Measurements from ENCODE around the gene R3HCC1L.

Gene R3HCC1L

DNA sequence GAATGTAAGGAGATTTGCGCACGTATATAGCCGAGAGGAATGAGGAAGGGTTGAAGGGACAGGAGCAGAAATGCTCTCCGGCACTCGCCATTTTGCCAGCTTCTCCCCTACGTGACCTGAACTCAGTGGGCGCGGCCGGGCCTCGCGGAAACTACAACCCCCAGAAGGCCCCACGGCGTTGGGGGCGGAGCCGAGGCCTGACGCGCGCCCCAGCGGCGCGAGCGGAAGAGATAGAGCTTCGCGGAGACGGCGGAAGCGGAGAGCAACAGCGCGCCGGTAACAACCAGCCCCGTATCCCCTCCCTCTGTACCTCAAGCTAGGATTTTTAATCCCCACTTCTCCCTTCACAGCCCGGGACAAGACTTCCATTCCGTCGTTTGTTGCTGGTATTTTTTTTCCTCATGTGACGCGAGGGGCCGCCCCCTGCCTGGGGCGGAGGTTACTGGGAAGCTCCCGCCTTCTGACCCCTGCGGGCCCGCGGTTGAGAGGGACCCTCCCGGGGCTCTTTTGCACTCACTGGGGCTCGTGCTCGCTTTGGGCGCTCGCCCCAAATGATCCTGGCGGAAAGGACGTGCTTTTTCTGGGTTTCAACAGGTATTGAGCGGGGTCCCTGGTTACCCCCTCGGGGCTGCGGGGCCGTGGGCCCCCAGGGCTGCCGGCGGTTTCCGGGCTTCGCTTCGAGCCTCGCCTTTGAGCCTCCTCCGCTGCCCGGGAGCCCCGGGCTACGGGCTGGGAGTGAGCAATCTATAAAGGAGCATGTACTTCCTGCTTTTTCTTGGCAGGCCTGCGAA, at the start of gene R3HCC1L:
TSS of gene R3HCC1L (plus strand) at position 227 of the 791 bp plus-strand sequence. CDS start 73,458 bp downstream, outside the sequence.
- peak; percentile 81 for DNase-seq

DNA sequence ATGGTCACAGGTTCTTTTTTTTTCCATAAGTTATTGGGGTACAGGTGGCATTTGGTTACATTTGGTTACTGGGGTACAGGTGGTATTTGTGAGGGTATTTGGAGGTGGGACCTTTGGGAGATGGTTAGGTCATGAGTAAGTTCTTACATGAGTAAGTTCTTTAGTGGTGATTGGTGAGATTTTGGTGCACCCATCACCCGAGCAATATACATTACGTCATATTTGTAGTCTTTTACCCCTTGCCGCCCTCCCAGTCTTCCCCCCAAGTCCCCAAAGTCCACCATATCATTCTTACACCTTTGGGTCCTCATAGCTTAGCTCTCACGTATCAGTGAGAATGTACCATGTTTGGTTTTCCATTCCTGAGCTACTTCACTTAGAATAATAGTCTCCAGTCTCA, 49.2 kb upstream of the R3HCC1L start:
- DNase-seq = no peak

DNA sequence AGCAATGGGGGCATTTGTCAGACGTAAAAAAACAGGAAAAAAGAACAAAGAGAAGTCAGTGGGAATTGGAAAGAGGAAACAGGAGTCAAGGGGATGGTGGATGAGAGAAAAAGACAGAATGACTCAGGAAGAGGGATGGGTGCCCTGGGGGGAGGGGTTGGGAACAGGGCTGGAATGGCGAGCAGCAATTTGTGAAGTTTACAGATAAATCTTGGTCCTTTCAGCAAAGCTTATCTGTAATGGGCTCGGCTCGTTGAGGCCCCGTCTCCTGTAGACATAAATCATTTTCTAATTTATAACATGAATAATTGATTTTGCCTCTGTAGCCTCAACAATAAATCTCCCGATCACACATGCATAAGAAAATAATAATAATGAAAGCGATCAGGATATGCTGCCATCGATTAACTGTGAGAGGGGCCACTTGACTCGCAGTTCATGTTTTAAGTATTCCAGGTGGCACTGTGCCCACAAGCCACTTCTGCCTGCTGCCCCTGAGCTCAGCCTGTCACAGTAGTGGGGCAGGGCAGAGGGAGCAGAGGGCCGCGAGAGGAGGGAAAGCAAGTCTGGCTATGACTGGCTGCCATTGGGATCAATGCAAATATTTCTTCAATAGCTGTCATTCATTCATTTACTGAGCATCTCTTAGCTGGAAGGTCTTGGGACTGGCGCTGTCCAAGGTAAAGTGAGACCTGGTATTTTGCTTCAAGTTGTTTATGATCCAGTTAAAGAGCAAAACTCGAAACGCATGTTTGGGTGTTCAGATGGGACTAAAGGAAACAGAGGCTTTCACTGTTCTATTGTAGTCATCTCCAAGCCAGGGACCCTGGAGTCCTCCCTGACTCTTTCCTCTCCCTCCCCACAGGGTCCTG, 47.4 kb upstream of the R3HCC1L start:
- no peak for DNase-seq

DNA sequence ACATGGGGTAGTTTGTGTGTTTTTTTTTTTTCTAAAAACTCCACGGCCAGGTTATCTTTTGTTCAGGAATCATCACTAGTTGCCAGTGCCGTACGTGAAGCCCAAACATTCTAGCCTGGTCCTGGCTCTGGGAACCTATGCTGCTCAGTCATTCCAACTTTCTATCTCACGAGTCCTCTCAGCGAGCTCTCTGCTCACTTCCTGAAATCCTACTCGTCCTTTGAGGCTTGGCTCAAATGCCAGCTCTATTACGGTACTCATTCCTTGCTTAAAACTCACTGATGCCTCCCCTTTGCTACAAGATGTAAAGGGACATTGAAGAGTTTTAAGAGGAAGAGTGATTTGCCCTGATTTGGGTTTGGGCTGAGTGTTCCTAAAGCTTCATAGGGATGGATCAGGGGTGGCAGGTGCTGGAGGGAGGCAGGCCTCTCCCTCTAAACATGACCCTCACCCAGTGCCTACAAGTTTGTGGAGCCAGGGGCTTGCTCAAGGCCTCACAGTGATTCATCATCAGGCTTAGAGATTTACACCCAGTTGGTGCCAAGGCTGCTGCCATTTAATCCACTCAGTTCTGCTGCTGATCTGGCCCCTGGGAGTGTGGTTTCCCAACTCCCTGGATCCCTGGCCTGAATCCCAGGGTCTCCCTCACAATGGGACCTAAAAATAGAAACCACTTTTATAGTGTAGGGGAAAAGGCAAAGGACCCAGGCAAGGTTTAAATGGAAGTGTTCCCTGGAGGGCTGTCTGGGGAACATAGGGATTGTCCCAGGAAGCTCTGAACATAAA, 46.1 kb upstream of the R3HCC1L start:
- DNase-seq = no peak

DNA sequence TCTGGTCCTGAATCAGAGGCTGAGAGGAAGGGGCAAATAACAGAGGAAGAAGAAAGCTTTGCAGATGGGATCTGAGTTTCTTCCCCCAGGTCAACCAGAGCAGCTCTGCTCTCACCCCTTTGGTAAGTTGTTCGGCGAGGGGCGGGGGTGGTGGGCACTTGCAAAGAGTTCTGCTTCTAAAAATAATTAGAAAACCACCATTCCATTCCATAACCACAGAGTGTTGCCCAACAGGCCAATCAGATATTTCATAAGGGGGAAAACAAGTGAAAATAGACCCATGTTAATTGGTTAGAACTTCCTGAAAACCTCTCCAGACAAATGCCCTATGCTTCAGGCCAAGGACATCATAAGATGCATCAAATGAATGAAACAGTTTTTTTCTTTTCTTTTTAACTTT, 43.6 kb upstream of the R3HCC1L start:
- no peak for DNase-seq

DNA sequence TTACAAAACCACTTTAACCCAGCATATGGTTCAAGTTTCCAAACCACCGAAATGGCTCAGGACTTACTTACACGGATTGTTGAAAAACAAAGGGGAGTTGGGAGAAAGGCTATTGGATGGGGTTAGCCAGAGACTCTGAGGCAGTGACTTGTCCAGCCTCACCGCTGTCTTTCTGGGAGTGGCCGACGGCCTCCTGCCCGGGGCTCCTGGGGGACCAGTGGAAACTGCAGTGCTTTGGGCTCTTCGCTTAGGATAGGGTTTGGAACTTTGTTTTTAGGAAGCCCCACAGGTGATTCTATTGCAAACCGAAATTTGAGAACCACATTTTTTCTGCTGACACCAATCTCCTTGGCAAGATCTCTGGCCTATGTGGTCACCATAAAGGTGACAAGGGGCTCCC, 38.1 kb upstream of the R3HCC1L start:
- DNase-seq = no peak

DNA sequence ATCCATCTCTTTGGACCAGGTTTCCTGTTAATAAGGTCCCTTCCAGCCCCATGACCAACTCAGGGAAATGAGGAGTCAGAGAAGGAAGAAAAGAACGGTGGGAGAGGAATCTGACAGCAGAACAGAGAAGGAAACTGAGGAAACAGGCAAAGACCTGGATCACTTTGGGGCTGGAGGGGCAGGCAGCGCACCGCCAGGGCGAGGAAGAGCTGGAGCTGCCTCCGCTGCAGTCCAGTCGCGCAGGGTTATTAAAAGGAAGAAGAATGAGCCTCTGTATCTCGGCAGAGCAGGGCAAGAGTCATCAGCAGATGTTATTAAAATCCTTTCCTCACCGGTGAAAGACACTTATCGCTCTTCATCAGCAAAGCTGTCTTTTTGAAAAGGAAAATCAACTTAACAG, 37.7 kb upstream of the R3HCC1L start:
- no peak for DNase-seq

DNA sequence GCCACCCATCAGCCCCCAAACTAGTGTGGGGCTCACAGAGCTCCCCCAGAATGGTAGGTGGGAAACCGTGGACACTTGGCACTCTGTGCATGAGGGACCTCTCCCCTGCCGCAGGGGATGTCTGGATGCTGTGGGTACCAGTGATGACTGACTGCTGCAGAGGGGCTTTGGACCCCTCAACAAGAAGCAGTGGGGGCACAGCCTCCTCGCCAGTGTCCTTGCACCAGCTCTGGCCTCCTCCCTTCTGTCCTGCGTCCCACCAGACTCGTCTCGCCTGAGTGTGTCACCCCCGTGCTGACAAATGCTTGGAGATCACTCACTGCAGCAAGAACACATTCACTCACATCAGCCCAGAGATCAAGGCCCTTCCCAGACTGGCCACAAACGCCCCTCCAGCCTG, 37.3 kb upstream of the R3HCC1L start:
- no peak for DNase-seq

DNA sequence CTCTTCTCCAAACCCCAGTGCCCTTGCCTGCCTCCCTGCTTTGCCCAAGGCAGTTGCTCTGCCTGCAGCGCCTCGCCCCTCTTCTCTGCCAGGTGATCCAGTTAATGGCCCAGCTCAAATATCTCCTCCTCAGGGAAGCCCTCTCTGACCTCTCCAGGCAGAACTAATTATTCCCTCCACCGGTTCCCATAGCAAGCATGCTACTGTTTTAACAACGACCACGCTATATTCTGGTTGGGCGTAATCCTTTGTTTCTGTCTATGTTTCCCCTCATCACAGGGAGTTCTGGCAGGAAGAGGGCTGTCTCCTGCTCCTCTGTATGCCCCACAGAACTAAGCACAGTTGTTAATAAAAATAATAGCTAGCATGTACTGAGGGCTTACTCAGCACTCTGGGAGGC, 36.8 kb upstream of the R3HCC1L start:
- no peak for DNase-seq

DNA sequence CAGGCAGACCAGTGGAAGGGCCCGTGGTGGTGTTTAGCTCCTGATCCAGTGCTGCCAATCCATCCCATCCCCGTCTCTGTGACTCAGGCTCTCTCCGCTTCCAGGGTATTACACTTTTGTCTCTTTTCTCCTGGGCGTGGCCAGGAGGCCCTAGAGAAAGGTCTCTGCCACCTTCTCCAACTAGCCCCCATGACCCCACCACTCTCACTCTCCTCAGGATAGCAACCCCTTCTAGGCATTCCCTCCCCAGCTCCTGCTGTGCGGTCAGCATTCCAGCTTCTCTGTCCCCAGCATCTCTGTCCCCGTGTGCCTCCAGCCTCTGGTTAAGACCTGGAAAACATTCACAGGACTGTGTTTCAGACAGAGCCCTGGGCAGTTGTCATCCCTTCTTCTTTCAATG, 36.2 kb upstream of the R3HCC1L start:
- DNase-seq = no peak

DNA sequence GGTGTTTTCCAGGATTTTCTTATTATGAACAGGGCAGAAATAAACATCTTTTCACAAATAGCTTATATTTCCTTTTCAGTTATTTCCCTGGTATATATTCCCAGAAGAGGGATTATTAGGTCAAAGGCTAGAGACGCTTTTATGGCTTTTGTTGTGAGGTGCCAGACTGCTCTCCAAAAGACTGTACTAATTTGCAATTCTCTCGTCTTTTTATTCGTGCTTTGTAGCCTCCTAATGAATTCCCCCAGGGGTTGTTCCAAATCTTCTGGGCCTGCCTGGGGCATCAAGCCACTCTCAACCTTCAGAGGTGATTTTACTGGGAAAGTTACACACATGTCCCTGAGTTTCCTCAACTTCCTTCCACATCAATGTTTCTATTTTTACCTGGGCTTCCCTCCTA, 34.0 kb upstream of the R3HCC1L start:
- no peak for DNase-seq

DNA sequence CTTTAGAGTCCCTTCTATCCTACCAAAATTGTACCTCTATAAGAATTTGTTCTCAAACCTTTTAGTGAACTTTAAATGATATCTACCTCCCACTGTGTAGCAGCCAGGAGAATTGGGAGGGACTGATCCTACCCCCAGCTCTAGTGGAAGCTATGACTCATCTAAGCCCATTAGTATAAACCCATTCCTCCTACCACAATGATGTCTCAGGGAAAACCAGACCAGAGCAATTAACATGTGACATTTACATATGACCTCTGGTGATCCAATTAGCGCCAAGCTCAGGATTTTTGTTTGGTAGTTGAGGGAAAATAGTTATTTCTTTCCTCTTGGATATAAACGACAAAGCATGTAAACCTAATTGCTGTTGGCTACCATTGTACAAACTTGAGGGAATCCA, 33.1 kb upstream of the R3HCC1L start:
- no peak for DNase-seq

DNA sequence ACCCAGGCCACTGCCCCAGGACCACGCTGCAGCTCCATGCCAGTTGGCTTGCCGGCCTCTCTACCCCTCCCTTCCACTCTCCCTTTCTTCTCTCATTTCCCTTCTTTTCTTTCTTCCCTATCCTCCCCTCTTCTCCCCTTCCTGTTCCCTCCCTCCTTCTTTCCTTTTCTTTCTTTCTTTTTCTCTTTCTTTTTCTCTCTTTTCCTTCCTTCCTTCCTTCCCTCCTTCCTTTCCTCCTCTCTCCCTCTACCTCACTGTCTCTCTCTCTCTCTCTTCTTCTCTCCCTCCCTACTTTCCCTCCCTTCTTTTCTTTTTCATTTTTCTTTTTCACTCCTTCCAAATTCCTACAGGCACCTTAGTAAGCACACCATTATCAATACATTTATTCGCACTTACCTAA, 30.3 kb upstream of the R3HCC1L start:
- no peak for DNase-seq

DNA sequence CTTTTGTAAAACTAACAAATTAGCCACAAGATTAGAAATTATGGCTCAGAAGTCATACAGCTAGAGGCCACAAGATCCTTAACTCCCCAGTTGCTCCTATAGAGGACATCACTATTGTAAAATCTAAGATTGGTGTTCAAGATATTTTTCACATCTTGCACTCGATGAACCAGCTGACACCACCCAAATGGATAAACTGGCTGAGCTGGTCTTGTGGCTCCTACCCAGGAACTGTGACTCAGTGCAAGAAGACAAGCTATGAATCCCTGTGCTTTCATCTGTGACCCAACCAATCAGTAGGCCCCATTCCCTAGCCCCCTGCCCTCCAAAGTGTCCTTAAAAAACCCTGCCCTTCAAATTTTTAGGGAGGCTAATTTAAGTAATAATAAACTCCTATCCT, 27.9 kb upstream of the R3HCC1L start:
- DNase-seq = no peak

DNA sequence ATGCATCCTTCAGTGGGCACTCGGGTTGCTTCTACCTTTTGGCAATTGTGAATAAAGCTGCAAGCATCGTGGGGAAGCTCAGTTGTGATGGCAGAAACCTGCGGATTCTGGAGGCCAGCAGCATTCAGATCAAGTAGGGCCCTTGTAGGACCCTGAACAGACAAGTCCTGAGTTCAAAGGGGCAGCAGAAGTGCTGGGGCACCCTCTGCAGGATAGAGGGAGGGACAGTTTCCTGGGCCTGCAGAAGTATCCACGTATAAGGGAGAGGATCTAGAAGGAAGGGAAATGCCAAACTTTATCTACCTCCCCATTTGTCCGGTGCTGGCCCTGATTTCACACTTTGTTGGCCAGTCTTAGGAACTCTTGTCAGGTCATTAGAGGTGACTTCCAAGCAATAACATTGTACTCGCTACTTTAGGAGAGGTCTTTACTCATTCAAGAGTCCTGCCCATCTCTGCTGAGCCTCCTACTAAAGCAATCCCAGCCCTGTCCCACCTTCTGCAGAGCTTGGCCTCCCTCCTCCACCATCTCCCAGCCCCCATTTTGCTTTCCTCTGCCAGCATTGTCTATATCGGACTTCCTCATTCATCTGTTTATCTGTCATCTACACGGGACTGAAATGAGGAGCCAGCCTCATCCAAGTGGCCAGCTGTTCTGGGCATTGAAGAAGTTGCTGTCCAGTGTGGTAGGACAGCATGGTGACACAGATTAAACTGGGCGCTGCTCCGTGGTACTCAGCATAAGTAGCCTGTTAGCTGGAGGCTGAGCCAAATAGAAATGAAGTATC, 26.6 kb upstream of the R3HCC1L start:
- no peak for DNase-seq

DNA sequence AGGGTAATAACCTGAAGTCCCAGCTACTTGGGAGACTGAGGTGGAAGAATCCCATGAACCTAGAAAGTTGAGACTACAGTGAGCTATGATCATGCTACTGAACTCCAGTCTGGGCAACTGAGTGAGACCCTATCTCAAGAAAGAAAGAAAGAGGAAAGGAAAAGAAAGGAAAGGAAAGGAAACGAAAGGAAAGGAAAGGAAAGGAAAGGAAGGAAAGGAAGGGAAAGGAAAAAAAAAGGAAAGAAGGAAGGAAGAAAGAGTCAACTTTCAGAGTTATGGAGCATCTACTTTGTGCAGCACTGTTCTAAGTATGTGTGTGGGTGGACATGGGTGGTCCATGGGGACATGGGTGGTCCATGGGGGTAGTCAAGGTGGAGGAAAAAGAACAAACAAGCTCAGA, 24.1 kb upstream of the R3HCC1L start:
- DNase-seq = no peak

DNA sequence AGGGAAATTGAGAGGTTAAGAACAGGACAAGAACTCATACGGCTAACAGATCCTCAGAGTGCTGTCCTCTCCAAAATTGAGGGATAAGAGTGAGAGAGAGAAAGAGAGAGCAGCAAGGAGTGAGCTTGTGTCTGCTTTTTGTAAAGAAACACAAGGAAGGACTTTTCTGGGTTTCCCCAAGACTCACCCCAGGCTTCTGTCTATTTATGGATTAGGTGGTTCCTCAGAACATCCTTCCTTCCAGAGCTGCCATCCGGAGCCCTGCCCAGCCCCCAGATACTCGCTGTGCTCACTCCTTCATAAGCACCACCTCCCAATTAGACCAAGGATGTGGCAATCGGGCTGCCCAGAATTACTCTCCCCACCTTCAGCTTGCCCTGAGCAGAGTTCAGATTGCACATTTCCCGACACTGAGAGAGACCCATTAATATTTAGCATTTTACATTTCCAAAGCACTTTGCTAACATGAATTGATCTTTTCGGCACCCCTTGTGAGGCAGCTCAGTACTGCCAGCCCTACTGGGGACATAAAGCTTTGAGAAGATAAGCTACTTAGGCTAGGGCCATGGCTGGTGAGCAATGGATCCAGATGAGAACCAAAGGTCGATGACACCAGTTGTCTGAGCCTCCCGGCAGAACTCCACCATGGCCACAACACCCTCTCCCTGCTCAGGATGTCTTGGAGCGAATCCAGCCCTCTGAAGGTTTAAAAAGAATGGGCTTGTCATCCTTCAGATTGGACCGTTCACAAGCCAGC, 19.2 kb upstream of the R3HCC1L start:
- no peak for DNase-seq

DNA sequence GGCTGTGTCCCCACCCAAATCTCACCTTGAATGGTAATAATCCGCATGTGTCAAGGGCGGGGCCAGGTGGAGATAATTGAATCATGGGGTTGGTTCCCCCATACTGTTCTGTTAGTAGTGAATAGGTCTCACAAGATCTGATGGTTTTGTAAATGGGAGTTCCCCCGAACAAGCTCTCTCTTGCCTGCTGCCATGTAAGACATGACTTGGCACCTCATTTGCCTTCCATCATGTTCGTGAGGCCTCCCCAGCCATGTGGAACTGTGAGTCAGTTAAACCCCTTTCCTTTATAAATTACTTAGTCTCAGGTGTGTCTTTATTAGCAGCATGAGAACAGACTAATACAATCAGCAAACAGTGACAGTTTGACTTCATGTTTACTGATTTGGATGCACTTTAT, 14.6 kb upstream of the R3HCC1L start:
- DNase-seq = no peak

DNA sequence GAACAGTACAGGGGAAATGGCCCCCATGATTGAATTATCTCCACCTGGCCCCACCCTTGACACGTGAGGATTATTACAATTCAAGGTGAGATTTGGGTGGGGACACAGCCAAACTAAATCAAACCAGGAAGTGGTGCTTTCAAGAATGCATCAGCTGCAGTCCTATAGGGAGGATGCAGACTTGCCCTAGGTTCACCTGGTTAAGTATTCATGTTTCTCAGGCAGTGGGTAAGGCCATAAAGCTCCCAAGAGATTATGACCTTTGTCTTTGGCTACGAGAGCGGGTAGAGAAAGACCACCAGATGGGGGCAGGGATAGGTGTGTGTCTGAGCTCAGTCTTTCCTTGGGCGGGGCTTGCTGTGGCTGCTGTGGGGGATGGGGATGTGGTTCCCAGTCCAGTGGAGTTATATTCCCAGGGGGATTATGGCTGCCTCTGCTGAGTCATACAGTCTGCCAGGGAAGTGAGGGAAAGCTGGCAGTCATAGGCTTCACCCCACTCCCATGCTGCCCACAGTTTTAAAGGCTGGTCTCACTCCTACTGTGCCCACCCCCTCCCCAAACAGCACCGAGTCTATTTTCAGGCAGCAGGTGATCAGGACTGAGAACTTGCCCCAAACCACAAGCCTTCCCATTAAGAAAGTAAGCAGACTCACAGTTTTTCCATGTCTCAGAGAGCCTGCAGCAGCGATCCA, 8.4 kb upstream of the R3HCC1L start:
- DNase-seq = no peak

DNA sequence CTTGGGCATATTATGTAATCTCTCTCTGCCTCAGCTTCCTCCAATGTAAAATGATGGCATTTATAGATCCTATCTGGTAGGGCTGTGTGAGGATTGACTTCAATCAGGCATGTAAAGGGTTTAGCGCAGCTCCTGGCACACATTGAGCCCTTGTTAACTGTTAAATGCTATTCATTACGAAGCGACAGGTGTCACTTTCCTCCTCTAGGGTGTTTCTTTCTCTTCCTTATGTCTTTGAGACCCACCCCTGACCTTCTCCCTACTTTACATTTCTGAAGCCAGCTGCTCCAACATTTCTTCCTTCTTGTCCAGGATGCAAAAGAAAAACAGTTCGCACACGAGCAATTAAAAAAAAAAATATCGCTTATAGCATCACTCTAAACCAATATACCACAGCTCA, 5.7 kb upstream of the R3HCC1L start:
- no peak for DNase-seq

DNA sequence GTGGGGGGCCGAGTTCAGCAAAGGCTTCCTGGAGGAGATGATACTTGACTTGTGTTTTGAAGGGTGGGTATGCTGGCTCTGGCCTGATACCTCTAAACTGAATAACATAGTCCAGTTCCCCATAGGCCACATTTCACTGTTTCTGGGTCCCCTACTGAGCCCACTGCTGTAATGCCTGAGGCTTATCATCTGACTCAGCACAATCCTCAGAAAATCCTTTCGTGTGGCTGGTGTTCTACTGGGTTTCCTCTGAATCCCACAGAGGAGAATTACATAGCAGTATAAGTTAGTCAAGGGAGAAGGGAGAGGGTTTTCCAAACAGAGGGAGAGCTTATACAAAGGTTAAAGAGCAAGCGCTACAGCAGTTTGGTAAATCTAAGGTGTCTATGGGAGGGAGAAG, 2.8 kb upstream of the R3HCC1L start:
- no peak for DNase-seq

All from KG1 (cell line).